ENCODE measurements around the gene SYT9.

- TF ChIP-seq CTCF (IDR thresholded peaks at IDR 0.05), result no peak
- TF ChIP-seq EP300 (IDR thresholded peaks at IDR 0.05), result no peak
- TF ChIP-seq POLR2A (IDR thresholded peaks at IDR 0.05), result no peak
Observed at GRCh38 chr11:7444091-7444981, 192.6 kb downstream of the SYT9 start.

Data from stomach (tissue), 4 donors.